ENCODE data around the gene SMIM29.
"Not testable (repeated sequence)": the region's sequence is repeated elsewhere in the genome, so short reads cannot be mapped to it uniquely, and the experiment has no call there.

Gene SMIM29

DNA sequence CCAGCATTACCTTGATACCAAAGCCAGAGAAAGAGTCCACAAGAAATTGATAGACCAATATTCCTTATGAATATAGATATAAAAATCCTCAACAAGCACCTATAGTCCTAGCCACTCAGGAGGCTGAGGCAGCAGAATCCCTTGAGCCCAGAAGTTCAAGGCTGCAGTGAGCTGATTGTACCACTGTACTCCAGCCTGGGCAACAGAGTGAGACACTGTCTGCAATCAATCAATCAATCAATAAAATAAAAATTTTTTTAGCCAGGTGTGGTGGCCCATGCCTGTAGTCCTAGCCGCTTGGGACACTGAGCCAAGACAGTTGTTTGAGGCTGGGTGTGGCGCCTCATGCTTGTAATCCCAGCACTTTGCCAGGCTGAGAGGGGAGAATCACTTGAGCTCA lies 18.9 kb upstream of the SMIM29 start:
- no peak for DNase-seq

GRCh38 chr6:34263484-34263883 lies 14.7 kb upstream of the SMIM29 start:
- DNase-seq: not testable (repeated sequence)

DNA sequence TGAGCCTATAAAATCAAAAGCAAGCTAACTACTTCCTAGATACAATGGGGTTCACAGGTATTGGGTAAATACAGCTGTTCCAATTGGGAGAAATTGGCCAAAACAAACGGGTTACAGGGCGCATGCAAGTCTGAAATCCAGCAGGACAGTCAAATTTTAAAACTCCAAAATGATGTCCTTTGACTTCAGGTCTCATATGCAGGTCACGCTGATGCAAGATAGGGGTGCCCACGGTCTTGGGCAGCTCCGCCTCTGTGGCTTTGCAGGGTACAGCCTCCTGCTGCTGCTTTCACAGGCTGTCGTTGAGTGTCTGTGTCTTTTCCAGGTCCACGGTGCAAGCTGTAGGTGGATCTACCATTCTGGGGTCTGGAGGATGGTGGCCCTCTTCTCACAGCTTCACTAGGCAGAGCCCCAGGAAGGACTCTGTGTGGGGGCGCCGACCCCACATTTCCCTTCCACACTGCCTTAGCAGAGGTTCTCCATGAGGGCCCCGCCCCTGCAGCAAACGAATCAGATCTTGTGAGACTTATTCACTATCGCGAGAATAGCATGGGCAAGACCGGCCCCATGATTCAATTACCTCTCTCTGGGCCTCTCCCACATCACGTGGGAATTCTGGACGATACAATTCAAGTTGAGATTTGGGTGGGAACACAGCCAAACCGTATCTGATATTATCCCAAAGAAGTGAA lies 11.9 kb upstream of the SMIM29 start:
- no peak for DNase-seq

DNA sequence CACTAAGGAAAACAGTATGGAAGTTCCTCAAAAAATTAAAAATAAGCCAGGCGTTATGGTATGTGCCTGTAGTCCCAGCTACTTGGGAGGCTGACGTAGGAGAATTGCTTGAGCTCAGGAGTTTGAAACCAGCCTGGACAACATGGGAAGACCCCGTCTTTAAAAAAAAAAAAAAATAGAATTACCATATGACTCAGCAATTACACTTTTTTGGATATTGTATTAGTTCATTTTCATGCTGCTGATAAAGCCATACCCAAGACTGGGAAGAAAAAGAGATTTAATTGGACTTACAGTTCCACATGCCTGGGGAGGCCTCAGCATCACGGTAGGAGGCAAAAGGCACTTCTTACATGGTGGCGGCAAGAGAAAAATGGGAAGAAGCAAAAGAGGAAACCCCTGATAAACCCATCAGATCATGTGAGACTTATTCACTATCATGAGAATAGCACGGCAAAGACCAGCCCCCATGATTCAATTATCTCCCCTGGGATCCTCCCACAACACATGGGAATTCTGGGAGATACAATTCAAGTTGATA lies 10.8 kb upstream of the SMIM29 start:
- no peak for DNase-seq

DNA sequence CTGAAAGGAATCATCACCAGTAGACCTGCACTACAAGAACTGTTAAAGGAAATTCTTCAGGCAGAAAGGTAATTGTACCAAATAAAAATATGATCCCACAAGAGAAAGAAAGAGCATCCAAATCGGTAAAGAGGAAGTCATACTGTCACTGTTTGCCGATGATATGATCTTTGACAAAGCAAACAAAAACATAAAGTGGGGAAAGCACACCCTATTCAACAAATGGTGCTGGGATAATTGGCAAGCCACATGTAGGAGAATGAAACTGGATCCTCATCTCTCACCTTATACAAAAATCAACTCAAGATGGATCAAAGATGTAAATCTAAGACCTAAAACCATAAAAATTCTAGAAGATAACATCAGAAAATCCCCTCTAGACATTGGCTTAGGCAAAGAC lies 3.6 kb upstream of the SMIM29 start:
- DNase-seq: not testable (repeated sequence)

- no peak for DNase-seq
These were observed 859 bp upstream of the SMIM29 start for GRCh38 chr6:34249469-34250261.

- DNase-seq: peak; percentile 37
These were observed 544 bp downstream of the SMIM29 start for GRCh38 chr6:34248198-34248726.

DNA sequence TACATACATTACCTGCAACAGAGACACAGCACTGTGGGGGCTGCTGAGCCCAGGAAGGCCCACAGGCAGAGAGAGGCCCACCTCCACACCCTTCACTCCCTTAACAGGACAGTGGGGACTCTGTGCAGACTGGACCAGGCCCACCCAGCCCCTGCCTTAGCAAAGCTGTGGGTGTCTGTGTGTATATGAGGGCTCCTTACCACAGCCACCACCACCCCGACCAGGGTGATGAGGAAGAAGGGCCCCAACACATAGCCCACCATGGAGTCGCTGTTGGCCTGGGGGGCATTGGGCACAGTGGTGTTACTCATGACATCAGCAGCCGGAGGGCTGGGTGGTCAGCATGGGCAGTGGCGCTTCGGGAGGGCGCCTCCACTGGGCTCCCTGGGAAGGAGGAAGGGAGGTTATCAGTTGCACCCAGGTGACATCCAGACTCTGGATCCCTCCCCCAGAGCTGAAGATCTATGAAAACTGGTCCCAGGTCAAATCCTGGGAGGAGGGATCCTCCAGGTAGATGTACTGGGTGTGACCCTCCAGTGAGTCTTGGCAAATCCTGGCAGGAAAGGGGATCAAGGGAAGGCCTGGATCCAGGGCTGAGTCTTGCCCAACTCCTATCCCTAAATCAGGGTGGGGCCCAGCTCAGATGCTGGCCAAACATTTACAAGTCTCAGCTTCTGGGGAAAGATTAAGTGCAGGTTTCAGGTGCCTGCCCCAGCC lies 1.2 kb downstream of the SMIM29 start:
- no peak for DNase-seq

- DNase-seq: peak; percentile 19
These were observed 2.0 kb downstream of the SMIM29 start for GRCh38 chr6:34246563-34247391.

- no peak for DNase-seq
These were observed 2.6 kb downstream of the SMIM29 start for GRCh38 chr6:34246249-34246562.

- not testable (repeated sequence) for DNase-seq
These were observed 3.1 kb downstream of the SMIM29 start for GRCh38 chr6:34245761-34246140.

DNA sequence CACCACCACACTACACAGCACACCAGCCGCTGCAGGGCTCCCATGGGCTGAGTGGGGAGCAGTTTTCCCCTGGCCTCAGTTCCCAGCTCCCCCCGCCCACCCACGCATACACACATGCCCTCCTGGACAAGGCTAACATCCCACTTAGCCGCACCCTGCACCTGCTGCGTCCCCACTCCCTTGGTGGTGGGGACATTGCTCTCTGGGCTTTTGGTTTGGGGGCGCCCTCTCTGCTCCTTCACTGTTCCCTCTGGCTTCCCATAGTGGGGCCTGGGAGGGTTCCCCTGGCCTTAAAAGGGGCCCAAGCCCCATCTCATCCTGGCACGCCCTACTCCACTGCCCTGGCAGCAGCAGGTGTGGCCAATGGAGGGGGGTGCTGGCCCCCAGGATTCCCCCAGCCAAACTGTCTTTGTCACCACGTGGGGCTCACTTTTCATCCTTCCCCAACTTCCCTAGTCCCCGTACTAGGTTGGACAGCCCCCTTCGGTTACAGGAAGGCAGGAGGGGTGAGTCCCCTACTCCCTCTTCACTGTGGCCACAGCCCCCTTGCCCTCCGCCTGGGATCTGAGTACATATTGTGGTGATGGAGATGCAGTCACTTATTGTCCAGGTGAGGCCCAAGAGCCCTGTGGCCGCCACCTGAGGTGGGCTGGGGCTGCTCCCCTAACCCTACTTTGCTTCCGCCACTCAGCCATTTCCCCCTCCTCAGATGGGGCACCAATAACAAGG lies 3.6 kb downstream of the SMIM29 start:
- DNase-seq: not testable (repeated sequence)

DNA sequence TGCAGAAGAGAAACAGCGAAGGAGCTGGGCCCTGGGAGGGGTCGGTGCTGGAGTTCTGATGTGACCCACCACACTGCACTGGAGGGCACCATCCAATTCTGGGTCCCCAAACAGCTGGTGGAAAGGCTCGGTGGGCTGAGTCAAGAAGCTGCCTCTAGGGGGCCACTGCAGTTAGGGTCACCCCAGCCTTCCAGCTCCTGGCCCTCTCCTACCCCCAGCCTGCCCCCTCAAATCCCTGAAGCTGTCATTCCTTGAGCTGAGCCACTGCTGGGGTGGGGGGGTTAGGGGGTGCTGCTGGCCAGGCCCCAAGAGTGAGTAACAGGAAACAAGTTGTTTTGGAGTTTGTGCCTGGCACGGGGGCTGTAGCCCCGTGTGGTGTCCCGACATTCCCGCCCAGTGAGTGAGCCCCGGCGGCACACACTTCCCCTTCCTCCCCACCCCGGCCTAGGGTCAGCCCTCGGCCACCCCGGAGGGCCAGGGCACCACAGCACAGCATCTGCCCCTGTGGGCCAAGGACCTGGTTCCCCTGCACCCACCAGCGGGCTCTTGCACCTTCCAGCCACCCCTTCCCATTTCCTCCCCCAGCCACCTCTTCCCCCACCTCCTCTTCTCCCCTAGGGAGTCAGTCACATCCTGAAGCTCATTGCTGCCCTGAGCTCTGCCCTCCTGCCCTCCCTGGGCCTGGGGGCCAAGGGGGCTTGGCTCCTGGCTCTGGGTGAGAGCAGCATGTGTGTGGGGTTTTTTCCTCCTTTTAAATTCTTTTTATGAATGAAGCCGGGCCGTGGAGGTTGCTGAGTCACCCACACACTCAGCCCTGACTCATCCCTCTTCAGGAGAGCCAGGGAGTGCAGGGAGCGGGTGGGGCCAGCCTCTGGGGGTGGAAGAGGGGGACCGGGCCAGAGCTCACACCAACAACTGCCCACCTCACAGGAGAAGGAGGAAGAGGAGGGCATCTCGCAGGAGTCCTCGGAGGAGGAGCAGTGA lies 4.6 kb downstream of the SMIM29 start:
- no peak for DNase-seq

GRCh38 chr6:34243131-34243771 lies 5.6 kb downstream of the SMIM29 start:
- no peak for DNase-seq

DNA sequence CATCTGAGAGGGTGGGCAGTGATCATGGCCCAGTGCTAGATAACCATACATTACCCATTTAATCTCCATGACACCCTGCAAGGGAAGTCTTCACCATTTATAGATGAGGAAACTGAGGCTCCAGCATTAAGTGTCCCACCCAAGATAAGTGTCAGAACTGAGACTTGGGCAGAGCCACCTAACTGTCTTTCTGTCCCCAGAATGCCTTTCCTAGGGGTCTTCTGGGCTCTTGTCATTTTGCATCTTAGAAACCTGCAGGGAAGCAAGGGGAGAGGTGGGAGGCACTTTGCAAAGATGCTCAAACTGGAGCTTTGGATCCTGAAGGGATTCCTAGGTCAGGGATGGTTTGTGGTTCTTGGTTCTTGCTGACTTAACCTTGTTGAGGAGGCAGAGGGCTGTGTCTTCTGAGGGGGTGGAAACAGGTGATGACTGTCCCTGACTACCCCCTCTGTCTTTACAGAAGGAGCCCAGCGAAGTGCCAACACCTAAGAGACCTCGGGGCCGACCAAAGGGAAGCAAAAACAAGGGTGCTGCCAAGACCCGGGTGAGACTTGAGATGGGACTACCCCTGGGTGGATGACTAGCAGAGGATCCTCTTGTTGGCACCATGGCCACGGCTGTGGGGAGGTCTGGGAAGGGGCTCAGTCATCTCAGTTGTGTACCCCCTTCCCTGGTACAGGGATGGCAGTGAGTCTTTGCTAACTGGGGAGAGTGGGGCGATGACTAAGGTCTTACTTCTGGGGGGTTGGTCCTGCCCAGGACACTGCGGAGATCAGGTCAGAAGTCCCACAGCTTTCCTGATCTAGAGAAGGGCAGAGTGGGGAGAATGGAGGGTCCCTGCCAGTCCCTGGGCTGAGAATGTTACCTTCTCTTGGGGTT lies 6.3 kb downstream of the SMIM29 start:
- no peak for DNase-seq

DNA sequence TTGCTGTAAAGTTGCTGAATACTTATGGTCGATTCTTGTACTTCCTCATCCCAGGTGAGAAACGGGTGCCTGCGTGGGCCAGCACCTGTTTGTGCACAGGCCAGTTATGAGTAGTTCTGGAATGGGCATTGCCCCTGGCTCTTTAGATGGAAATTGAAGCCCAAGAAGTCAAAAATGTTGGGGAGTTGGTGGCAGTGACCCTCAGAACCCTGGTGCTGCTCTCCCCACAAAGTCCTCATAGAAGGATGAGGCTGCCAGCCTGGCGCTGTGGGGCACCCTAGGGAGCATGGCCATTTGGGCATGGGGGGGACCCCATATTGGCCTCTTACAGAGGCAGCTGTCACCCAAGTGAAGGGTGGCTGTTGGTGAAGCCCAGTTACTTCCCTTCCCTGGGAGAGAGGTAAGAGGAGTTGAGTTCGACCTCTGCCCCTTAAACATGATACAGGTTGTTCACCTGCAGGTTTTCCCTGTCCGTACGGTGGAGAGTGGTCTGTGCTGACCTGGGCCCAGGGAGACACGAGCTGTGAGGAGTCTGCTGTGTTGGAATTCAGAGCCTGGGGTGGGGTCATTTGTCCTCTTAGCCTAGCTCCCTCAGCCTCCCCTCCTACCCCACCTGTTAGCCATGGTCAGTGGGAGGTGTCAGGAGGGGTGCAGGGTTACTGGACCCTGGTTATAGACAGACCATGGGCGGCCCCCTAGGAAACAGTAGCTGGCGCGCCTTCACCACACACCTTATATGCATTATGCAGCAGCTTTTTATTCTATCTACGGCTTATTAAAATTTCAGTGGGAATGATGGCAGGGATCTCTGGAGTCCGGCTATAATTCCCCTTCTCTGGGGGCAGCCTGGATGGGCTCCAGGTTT lies 7.2 kb downstream of the SMIM29 start:
- DNase-seq: no peak

- no peak for DNase-seq
These were observed 8.2 kb downstream of the SMIM29 start for GRCh38 chr6:34240329-34241248.

Data from central memory CD4-positive, alpha-beta T cell (primary cell).